Kidney glomerular epithelial cell (primary cell): ENCODE results near the gene ORAI2.

ENCODE experiments used
- DNase-seq: peaks from one replicate; lab custom pipeline; 2025; lab: John Stamatoyannopoulos, UW

The ORAI2 gene

GRCh38 chr7:102415685-102416225 is 17.6 kb upstream of the ORAI2 start:
- no peak for DNase-seq

GRCh38 chr7:102416406-102416805 is 17.0 kb upstream of the ORAI2 start:
- DNase-seq = no peak

GRCh38 chr7:102417105-102417504 is 16.3 kb upstream of the ORAI2 start:
- no peak for DNase-seq

GRCh38 chr7:102418592-102418991 is 14.8 kb upstream of the ORAI2 start:
- DNase-seq = no peak

GRCh38 chr7:102421706-102422240 is 11.6 kb upstream of the ORAI2 start:
- DNase-seq = no peak

- no peak for DNase-seq
Observed at GRCh38 chr7:102424129-102424551, 9.2 kb upstream of the ORAI2 start.

- no peak for DNase-seq
Observed at GRCh38 chr7:102424787-102425218, 8.6 kb upstream of the ORAI2 start.

- DNase-seq = no peak
Observed at GRCh38 chr7:102425639-102426267, 7.6 kb upstream of the ORAI2 start.

GRCh38 chr7:102426268-102427018 is 6.9 kb upstream of the ORAI2 start:
- DNase-seq = no peak

GRCh38 chr7:102427019-102427405 is 6.4 kb upstream of the ORAI2 start:
- DNase-seq = no peak

GRCh38 chr7:102429141-102429899 is 4.1 kb upstream of the ORAI2 start:
- no peak for DNase-seq

- DNase-seq = peak; percentile 75
Observed at GRCh38 chr7:102431617-102432298, 1.6 kb upstream of the ORAI2 start.

GRCh38 chr7:102432442-102433218 is 745 bp upstream of the ORAI2 start:
- no peak for DNase-seq

GRCh38 chr7:102434039-102434486 is 688 bp downstream of the ORAI2 start:
- DNase-seq = no peak

GRCh38 chr7:102436118-102436517 is 2.7 kb downstream of the ORAI2 start:
- DNase-seq = no peak

GRCh38 chr7:102439963-102440795 is 6.8 kb downstream of the ORAI2 start:
- peak; percentile 64 for DNase-seq

- no peak for DNase-seq
Observed at GRCh38 chr7:102444961-102445673, 11.7 kb downstream of the ORAI2 start.

GRCh38 chr7:102445674-102446071 is 12.3 kb downstream of the ORAI2 start:
- no peak for DNase-seq
